Lower lobe of right lung (tissue), 2 donors: ENCODE measurements around the gene DAGLB. TPM values are rescaled to one million over a fixed set of nuclear protein-coding genes. Genes with fewer than 3 reads are reported as not detected.

Experiments
- ATAC-seq, 2 donors: fragments of 200-7000 bp; cut with Tn5 transposase; one replicate each; pipeline ENCODE4 v1.9.1; 2020 to 2022; ENCODE audit warnings: mild to moderate bottlenecking in 2 of 2, moderate library complexity in 2 of 2
- DNase-seq: peaks from one replicate; pipeline ENCODE4 v3.0.0-alpha.2; 2020
- H3K27ac ChIP-seq: fragments of 200-600 bp; one replicate; pipeline ENCODE4 v1.8.0; 2022
- H3K27me3 ChIP-seq: fragments of 200-600 bp; one replicate; pipeline ENCODE4 v1.8.0; 2022; ENCODE audit warnings: low read depth
- H3K36me3 ChIP-seq: fragments of 200-600 bp; one replicate; pipeline ENCODE4 v1.8.0; 2022; ENCODE audit warnings: mild to moderate bottlenecking
- H3K4me1 ChIP-seq: fragments of 200-600 bp; one replicate; pipeline ENCODE4 v1.8.0; 2022
- H3K4me3 ChIP-seq: fragments of 200-600 bp; one replicate; pipeline ENCODE4 v1.8.0; 2022; ENCODE audit warnings: mild to moderate bottlenecking
- H3K9me3 ChIP-seq: fragments of 200-600 bp; one replicate; pipeline ENCODE4 v1.8.0; 2022
- intact Hi-C: fragments of 100-400 bp; cut with DNase I; formaldehyde crosslinking; loops from one replicate; pipeline ENCODE4 v1.11.0; 2022
- total RNA-seq: library from RNA; stranded (reverse); fragmentation: NEBNext Ultra II Directional; extraction: Animal tissue kit (Norgen Biotek cat#: 25700); gene quantifications from one replicate; pipeline ENCODE4 v1.2.1, GENCODE V29; 2021
- TF ChIP-seq, protein P1 (sequence below): fragments of 200-600 bp; IDR thresholded peaks from one replicate; pipeline ENCODE4 v1.8.0; 2022; ENCODE audit warnings: antibody characterized with exemption, mild to moderate bottlenecking
- donor health status: DM: no; HTN: yes; CAD: no; lungs with severe emphysema.

Gene DAGLB
- total RNA-seq, 1 donor from 2014 or later = 40.6 TPM

GRCh38 chr7:6376820-6377219, 70.9 kb downstream of the DAGLB start:
- no peaks in the 10 kb centered on the region for H3K27me3 ChIP-seq
- no peak for ATAC-seq
- TF ChIP-seq, protein P1, sequence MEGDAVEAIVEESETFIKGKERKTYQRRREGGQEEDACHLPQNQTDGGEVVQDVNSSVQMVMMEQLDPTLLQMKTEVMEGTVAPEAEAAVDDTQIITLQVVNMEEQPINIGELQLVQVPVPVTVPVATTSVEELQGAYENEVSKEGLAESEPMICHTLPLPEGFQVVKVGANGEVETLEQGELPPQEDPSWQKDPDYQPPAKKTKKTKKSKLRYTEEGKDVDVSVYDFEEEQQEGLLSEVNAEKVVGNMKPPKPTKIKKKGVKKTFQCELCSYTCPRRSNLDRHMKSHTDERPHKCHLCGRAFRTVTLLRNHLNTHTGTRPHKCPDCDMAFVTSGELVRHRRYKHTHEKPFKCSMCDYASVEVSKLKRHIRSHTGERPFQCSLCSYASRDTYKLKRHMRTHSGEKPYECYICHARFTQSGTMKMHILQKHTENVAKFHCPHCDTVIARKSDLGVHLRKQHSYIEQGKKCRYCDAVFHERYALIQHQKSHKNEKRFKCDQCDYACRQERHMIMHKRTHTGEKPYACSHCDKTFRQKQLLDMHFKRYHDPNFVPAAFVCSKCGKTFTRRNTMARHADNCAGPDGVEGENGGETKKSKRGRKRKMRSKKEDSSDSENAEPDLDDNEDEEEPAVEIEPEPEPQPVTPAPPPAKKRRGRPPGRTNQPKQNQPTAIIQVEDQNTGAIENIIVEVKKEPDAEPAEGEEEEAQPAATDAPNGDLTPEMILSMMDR = no peak
- H3K36me3 ChIP-seq = peaks cover 31% of the 10 kb centered on the region
- H3K9me3 ChIP-seq = no peaks in the 10 kb centered on the region
- no peak for DNase-seq
- intact Hi-C loops = no loop called here
- H3K27ac ChIP-seq = no peak overlapping the region
- H3K4me1 ChIP-seq = peaks cover 62% of the 10 kb centered on the region
- peak overlapping the region; percentile 79 for H3K4me3 ChIP-seq

GRCh38 chr7:6375348-6376101, 72.2 kb downstream of the DAGLB start:
- TF ChIP-seq, protein P1 = no peak
- H3K36me3 ChIP-seq = peaks cover 22% of the 10 kb centered on the region
- intact Hi-C loops = no loop called here
- peak overlapping the region; percentile 79 for H3K4me3 ChIP-seq
- H3K27ac ChIP-seq = peak overlapping the region; percentile 89
- H3K4me1 ChIP-seq = peaks cover 49% of the 10 kb centered on the region
- H3K9me3 ChIP-seq = no peaks in the 10 kb centered on the region
- no peak for ATAC-seq
- DNase-seq = no peak
- H3K27me3 ChIP-seq = no peaks in the 10 kb centered on the region

GRCh38 chr7:6367701-6368211, 80.0 kb downstream of the DAGLB start:
- ATAC-seq (no peak), DNase-seq (no peak)
- Histone ChIP-seq H3K36me3 (no peaks in the 10 kb centered on the region), H3K9me3 (no peaks in the 10 kb centered on the region), H3K4me3 (no peak overlapping the region), H3K27me3 (no peaks in the 10 kb centered on the region), H3K27ac (no peak overlapping the region), H3K4me1 (peaks cover 6% of the 10 kb centered on the region)
- TF ChIP-seq, protein P1 = no peak
- intact Hi-C loops = no loop called here

GRCh38 chr7:6365451-6365850, 82.3 kb downstream of the DAGLB start:
- Histone ChIP-seq H3K4me3 (no peak overlapping the region), H3K9me3 (no peaks in the 10 kb centered on the region), H3K27ac (no peak overlapping the region), H3K4me1 (peaks cover 6% of the 10 kb centered on the region), H3K27me3 (no peaks in the 10 kb centered on the region), H3K36me3 (no peaks in the 10 kb centered on the region)
- ATAC-seq (no peak), DNase-seq (no peak)
- intact Hi-C loops = no loop called here
- TF ChIP-seq, protein P1 = no peak

DNA sequence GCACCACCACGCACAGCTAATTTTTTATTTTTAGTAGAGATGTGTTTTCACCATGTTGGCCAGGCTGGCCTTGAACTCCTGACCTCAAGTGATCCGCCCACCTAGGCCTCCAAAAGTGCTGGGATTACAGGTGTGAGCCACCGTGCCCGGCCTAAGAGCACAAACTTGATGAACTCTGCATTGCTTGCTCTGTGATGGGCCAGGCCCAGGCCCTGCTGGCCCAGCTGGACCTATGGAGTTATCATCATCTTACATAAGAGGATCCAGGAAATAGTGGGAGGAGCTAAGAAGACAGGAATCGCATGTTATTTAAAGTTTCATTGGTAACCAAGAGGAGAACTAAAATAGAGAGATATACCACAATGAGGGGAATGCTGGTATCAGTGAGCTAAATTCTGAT, 86.9 kb downstream of the DAGLB start:
- H3K27me3 ChIP-seq = no peaks in the 10 kb centered on the region
- no peak overlapping the region for H3K4me3 ChIP-seq
- DNase-seq (no peak), ATAC-seq (peak in 1 of 2 donors; percentile 43)
- H3K36me3 ChIP-seq = no peaks in the 10 kb centered on the region
- H3K4me1 ChIP-seq = no peaks in the 10 kb centered on the region
- H3K9me3 ChIP-seq = no peaks in the 10 kb centered on the region
- TF ChIP-seq, protein P1 = no peak
- intact Hi-C loops = no loop called here
- H3K27ac ChIP-seq = no peak overlapping the region
